Measurements from ENCODE around the gene DLEC1.

The DLEC1 gene

DNA sequence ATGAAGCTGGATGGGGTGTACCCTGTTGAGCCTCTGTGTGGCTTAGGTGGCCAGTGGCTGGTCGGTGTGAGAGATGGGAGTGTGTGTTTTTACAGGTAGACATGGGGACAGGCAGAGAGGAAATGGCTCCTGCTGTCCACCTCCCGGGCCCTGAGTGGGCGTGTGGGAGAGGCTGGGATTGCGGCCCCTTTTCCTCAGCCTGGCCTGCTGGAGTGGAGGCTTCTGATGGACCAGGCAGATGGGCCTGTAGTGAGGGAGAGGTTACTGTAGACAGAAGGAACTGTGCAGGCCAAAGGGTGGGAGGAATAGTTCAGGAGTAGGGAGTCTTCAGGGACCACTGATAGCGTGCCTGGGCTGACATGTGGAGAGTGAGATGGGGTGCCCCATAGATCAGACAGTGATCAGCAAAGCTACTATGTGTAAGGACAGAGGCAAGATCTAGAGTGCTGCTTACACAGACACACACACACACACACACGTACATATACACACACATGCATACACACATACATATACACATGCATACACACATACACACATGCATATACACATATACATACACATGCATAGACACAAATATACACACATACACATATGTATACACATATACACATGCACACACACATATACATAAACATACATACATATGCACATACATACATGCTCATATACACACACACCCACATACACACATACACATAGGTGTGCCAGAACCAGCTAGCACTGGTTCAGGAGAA, 71.5 kb downstream of the DLEC1 start:
- DNase-seq, result no peak

DNA sequence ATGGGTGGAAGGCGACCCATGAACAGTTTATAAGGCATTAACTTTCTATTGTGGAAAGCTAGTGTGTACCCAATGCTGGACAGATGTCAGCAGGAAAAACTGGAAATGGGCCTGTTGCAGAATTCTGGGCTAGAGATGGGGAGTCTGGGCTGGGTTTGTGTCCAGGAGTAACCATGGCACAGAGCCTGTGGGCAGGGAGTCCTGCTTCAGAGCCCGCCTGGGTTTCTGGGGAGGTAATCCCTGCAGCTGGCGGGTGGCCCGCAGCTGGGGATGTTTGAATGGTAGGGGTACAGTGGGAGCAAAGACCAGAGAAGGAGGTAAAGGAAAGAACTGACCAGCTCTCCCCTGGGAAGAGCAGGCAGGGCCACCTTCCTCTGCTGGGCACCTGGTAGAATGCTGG, 72.2 kb downstream of the DLEC1 start:
- DNase-seq, result no peak

DNA sequence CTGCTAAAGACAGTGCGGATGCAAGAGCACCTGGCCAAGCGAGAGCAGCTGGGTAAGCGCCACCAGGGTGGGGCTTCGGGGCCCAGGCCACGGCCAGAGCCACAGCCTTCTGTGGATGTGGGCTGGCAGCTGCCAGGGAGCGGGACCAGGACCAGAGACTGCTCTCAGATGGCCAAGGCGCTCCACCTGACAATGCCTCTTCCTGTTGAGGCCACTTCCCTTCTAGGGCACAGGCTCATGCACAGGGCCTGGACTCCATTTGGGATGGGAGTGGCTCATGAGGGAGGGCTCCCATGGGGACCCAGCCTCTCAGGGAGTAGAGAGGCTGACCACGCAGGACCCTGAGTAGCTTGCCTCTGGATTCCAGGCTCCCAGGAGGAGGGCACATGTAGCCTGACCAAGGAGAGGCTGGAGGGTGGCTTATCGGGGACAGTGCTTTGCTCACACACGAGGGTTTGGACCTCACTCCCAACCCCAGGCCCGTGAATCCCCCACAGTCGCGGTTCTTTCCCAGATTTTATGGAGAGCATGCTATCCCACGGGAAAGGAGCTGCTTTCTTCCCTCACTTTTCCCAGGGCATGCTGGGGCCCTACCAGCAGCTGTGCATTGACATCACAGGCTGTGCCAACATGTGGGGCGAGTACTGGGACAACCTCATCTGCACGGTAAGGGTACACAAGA, 72.8 kb downstream of the DLEC1 start:
- no peak for DNase-seq

DNA sequence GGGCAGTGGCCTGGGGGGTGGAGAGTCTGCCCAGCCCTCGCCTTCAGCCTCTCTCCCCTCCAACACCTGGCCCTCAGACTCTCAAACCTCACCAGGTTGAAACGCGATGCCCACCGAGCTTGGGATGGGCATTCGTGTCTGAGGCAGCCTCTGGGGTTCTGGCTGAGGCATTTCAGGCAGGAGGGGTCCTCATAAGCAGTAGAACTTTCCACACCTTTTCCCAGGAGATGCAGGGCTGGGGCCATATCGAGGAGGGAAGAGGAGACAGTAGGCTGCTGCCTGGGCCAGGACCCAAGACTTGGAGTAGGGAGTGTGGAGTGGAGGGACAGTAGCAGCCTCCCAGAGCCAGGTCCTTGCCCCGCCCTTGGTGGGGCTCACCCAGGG, 73.4 kb downstream of the DLEC1 start:
- DNase-seq, result no peak

DNA sequence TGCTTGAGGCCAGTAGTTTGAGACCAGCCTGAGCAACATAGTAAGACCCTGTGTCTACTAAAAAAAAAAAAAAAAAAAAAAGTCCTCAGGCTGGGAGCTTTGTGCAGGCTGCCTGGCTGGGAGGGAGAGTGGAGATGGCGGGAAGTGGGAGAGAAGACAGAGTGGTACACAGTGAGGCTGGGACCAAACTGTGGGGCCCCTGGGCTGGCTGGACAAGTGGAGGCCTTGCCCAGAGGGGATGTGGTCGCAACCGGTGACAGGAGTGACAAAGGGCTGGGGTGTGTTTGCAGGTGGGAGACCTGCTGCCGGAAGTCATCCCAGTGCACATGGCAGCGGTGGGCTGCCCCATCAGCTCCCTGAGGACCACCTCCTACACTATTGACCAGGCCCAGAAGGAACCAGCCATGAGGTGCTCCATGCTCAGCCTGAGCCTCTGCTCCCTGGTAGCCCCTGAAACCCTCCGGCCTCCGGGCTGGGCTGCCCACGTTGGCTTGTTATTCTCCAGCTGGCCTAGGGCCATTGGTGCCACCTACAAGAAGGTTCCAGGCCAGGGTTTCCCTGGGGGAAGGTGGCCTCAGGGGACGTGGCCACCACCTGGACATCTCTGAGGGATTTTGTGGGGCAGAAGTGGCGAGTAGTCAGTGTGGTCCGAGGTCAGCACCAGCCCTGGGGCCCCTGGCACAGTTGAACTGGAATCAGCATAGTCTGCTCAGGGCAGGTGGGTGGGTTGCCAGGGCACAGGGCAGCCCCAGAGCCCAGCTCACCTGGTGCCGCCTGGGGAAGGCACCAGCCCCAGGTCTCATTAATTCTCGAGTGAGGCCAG, 75.3 kb downstream of the DLEC1 start:
- DNase-seq, result no peak

DNA sequence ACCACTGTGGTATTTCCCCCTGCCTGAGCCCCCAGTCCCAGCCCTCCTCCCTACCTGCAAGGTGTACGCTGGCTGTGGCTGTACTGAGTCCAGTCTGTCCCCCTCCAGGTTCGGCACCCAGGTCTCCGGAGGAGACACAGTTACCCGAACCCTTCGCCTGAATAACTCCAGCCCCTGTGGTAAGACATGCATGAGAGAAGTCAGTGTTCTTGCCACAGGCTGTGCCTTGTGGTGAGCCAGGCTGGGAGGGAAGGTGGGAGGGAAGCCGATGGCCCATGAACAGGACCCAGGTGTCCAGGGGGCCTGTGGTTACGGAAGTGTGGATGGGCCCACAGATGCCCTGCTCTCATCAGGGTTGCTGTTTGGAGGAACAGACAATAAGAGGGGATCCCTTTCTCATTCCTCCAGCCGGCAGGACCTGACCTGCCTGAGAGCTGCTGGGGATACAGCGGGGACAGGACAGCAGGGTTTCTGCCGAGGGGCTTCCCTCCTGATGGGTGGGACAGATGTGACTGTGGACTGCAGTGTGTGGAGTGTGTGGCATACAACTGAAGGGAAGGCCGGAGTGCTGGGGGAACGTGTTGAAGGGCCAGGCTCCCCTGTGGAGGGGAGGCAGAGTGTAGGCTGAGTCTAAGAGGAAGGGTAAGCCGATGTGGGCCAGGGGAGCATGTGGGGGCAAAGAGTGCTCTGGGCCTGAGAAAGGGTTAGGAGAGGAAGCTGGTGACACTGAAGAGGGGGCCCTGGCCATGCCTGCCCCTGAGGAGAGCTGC, 76.1 kb downstream of the DLEC1 start:
- no peak for DNase-seq

DNA sequence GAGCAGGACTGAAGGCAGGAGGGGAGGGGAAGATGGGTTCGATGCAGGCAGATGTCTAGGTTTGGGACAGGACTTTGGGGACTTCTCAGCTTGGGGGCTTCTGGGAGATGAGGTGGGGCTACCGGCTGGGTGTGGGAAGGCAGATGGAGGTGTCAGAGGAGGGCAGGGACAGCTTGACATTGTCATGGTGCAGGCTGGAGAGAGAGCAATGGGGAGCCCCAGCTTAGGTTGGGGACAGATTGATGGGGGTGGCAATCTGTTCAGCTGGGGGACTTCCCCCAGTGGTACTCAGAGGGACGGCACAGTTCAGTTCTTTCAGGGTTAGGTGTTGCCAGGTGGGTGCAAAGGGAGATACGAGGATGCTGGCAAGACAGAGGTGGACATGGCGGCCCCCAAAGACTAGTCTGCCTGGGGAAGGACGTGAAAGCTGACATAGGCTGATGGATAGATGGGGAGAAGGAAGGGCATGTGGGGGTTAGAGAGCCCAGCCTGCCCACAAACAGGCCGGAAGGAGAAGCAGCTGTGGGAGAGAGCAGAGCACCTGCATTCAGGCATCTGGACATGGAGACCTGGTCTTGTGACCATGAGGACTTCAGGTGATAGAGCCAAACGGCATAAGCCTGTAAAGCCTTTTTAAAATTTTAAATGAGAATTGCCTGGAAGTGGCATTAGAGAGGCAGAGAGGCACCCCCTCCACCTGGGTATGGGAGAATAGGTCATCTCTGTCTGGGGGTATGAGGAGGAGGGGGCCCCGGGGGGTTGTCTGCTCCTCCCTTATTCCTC, 76.8 kb downstream of the DLEC1 start:
- DNase-seq, result no peak

DNA sequence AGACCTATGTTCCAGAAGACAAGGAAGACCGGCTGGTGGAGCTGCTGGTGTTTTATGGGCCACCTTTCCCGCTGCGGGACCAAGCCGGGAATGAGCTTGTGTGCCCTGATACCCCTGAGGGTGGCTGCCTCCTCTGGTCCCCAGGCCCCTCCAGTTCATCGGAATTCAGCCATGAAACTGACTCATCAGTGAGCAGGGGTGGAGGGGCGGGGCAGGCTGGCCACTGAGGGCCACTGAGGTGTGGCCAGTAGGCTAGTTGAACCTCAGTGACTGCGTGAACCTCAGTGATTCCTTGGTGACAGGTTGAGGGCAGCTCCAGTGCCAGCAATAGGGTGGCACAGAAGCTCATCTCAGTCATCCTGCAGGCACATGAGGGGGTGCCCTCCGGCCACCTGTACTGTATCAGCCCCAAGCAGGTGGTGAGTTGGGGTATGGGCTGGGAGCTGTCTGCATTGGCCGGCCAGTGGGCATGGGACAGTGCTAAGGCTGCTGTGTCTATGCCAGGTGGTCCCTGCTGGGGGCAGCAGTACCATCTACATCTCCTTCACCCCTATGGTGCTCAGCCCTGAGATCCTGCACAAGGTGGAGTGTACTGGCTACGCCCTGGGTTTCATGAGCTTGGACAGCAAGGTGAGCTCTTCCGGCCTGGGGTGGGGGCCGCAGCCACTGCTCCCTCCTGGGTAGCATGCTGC, 77.6 kb downstream of the DLEC1 start:
- DNase-seq, result no peak

DNA sequence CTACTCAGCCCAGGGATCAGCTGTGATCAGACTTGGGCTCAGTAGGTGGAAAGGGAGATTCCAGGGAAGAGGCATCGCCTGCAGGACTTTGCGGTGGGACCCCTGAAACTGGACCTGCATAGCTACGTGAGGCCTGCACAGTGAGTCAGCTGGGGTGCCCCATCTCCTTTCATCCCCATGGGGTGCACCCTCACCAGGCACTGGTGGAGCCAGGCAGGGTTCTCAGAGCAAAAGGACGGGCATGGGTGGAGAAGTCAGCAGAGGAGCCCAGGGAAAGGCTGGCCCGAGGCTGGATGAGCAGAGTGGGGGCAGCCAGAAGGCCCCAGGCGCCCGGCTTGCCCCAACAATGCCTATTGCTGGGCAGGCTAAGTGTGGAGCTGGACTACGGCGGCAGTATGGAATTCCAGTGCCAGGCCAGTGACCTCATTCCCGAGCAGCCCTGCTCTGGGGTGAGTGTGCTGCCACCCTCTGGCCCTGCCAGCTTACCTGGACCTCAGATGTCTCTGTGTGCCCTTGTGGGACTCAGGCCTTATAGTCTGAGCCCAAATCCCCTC, 78.2 kb downstream of the DLEC1 start:
- no peak for DNase-seq

DNA sequence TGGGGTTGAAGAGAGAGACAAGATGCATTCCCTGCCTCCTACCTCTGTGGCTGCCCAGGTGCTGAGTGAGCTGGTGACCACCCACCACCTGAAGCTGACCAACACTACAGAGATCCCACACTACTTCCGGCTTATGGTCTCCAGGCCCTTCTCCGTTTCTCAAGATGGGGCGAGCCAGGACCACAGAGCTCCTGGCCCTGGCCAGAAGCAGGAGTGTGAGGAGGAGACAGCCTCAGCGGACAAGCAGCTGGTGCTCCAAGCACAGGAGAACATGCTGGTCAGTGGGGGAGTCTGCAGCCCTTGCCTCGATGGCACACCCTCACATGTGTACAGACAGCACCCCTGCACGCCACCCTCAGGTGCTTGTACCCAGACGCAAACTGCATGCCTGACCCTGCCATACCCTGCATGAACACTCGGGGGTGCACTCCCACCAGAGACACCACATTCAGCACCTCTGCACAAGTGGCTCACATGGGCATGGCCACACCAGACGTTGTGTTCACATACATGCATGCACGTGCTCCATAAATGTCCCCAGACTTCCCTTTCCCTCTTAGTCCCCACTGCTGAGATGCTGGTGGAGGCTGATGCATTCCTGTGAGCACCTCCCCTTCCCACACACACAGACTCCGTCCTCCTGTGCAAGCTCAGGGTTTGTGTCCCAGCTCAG, 78.9 kb downstream of the DLEC1 start:
- peak; percentile 60 for DNase-seq

DNA sequence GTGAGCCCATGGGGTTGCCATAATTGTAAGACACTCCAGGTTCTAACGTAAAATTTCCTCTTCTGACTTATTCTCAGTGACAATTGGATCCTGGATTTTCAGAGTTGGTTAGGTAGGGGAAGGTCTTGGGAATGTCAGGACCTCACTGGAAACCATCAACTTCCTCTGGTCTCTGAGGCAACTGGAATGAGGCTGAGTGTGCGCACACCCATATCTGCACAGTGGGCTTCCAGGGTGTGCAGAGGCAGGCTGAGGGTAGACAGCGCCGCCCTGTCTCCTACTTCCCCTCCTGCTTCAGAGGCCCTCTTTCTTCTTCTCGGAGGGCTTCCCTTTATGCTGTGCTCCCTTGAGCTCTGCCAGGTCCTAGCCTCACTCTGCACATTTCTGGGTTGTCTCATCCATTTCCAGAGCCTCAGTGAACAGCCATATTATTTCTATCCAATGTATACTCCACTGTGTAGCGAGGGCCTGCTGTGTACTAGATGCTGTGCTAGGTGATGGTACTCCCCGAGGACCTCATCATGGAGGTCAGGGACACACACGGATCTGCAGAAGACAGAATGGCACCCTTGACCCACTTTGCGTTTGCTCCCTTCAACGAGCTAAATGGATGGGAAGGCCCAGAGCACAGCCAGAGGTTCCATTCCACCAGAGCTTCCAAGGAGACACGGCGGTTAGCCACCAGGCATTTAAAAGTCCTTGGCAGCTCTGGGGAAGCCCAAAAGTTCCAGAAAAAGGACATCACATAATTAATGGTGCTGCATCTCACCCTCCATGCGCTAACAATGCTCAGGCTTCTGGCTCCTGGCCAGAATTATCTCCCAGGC, 79.6 kb downstream of the DLEC1 start:
- no peak for DNase-seq

DNA sequence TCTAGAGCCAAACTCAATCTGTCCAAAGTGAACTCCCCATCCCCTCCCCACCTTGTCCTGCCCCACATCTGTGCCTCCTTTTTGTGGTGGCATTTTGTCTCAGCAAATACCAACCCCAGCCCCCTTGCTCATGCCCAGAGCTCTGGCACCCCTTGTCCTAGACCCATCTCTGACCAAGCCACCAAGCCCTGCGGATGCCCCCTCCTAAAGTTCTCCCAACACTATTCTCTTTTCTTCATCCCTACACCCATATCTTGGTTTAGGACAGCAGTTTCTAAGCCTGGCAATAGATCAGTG, 80.2 kb downstream of the DLEC1 start:
- DNase-seq, result no peak

DNA sequence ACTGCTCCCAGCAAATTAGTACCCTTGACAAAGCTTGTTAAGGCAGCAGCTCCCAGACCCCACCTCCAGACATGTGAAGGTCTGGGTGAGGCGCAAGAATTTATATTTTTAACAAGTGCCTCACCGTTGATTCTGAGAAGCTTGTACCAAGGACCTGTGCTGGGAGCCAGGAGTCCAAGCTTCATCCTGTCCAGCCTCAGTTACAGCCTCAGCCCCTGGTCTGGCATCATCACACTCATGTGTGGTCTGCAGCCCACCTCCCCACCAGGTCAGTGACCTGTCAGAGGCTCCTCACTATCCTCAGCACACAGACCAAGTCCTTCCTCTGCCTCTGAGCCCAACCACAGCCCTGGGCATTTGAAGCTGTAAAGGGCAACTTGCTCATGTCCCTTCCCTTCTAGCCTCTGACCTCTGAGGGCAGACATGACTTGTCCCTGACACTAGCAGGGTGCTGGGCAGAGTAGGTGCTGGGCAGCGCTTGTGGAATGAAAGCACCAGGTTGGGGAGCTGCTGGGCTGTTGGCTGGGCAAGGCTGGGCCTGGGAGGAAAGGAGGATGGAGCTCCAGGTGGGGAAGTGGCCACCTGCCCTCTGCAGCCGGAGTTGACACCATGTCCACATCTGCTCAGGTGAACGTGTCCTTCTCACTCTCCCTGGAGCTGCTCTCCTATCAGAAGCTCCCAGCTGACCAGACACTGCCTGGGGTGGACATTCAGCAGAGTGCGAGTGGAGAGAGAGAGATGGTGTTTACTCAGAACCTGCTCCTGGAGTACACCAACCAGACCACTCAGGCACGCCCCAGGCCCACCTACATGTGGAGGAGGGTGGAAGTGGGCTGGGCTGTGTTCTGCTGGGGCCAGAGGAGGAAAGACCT, 81.0 kb downstream of the DLEC1 start:
- DNase-seq, result no peak

DNA sequence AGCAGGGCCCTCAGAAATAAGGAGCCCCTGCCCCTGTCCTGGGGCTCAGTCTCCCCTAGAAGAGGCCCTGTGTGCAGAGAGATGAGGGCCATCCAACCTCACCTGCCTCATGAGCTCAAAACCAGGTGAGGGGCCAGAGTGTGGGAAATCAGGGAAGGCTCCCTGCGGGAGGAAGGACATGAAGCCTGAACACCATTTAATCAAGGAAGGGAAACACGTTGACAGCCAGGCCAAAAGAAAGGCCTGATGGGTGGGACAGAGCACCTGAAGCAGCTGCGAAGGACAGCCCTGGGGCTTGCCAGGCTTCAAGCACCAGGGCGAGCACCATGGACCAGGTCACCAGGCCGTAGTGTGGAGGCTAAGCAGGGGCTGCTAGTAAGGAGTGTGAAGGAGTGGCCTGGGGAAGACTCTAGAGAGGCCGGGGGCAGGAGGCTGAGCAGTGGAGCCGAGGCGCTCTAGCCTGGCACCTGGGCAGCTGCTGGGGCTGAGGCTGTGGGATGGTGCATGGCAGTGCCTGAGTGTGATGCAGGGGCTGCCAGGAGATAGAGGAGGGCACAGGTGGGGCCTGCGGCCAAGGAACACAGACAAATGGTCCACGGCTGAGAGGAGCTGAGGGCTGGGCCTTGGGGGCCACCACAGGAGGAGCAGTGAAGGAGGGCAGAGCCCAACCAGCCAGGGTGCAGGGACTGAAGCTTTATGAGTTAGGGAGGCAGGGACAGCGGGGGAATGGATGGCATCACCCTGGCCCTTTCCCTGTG, 81.9 kb downstream of the DLEC1 start:
- DNase-seq, result no peak

DNA sequence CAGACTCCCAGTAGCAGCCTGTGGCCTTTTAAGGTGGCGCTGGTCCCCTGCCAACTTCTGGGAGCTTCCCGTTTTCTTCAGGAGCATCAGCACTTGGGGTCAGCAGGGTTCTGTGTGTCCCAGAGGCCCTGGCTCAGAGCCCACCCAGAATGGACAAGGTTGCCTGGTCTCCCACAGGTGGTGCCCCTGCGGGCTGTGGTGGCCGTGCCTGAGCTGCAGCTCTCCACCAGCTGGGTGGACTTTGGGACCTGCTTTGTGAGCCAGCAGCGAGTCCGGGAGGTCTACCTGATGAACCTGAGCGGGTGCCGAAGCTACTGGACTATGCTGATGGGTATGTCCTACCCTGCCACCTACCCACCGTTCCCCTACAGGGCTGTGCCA, 82.4 kb downstream of the DLEC1 start:
- DNase-seq, result no peak

DNA sequence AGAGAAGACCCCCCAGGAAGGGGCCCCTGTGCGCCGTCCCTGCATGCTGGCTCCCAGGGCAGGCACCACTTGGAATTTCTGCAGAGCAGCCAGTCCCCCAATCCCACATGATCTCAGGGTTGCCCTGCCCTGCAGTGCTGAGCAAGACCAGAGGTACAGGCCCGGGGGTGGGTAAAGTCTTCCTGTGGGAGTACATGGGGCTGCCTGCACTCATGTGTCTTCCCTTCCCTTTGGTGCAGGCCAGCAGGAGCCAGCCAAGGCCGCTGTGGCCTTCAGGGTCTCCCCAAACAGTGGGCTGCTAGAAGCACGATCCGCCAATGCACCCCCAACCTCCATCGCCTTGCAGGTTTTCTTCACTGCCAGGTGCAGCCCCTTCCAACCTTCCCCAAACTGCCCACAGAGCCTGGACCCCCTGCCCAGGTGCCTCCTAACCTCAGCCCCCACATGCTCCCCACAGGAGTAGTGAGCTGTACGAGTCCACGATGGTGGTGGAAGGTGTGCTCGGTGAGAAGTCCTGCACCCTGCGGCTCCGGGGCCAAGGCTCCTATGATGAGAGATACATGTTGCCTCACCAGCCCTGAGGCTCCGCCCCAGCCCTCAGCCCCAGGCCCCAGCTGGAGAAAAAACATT, 82.9 kb downstream of the DLEC1 start:
- no peak for DNase-seq

DNA sequence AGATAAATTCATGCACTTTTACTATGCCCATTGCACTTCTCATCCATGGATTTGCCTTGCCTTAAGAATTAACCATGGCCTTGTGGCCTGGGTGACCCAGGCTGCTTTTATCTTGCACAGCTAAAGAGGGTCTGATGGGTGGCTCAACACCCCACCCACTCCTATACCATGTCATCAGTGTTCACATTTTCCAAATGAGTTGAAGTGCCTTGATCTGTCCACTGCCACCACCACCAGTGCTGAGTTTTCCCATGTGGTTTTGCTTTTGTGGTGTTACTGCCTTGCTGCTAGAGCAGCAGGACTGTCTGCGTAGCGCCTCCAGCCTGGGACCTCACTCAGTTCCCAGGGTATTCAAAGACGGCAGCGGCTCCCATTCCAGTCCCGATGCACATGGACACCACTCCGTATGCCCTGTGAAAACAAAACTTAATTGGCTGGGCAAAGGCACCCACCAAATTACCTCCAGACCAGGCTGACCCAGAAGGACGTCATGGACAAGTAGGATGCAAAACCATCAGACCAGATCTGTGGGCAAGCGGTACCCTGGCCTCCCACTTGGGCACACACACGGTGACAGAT, 83.8 kb downstream of the DLEC1 start:
- DNase-seq, result no peak
